CD4-positive, alpha-beta T cell treated with Interleukin-15 for 4 hours (primary cell): ENCODE data around the gene CACNA1C.

Experiments used
- DNase-seq: peaks from one replicate; pipeline ENCODE4 v3.0.0-alpha.2; 2020; ENCODE audit warnings: low spot score

The CACNA1C gene

DNA sequence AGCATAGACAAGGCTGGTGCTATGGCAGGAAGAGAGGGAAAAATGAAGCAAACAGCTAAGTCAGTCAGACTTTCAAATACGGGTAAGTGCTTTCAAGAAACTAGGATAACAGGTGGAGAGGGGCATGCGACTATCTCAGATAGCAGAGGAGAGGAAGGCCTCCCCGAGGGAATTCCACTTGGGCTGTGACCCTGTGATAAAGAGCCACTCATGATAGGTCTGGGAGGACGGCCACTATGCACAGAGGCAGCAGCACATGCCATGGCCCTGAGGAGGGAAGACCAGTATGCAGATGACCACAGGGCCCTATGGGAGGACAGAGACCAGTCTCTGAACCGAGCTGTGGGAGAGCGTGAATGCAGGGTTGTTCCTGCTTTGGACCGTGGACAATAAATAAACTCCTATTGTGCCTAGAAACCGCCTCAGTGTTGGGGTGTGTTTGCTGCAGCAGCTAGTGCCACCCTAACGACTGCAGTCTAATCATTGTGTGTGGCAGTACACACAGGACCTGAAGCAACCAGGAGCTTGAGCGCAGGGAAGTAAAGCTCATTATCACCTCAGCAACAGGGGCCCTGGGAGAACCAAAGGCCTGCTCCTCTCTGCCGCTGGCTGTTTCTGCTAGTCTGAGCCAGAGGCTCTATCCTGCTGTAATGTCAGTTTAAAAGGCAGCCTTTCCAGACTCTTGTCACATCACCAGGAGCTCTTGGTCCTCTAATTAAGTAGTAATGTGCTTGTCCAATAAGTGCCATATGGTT, 119.1 kb downstream of the CACNA1C start:
- no peak for DNase-seq

DNA sequence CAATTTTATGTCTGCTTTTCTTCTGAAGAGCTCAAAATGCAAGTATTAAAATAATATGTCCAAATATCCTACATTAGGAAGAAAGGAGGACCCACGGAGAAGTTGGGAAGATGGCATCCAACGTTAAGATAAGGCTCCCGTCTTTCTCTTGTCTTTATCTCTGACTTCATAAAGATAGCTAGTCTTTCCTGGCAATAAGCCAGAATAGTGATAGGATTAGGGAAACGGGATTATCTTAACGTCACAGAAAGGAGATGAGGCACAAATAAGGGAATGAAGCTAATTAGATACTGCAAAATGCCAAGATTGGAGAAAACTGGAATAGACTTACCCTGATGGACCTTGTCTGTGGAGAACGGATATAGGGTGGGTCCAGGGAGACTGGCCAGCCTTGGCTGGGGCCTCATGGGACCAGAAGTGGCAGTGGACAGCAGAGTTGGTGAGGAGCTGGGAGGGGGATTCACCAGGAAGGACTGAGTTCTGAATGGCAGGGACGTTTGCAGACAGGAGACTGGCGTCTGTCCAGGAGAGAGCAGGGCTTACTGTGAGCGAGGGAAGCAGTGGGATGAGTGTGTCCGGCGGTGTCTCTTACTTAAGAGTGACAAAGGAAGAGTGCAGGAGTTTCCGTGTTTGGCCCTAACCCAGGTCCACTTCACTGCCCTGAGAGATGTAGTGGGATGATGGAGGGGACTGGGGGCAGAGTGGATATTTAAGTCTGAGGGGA, 119.9 kb downstream of the CACNA1C start:
- no peak for DNase-seq

DNA sequence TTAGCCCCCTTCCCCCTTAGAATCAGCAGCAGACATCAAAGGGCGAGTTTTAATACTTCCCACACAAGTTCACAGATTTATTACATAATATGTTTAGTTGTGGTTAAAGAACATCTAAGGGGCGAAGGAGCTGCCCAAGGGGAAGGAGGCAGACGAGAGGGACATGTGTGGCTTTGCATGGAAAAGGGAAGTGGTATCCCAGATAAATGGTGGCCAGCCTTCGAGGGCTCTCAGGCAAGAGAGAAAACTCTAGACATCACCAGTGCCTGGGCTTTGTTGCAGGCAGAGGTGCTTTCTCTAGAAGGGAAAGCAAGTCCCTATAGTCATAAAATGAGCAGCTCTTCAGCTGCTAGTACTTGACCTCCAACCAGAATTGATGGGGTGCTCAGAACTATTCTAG, 121.2 kb downstream of the CACNA1C start:
- DNase-seq: no peak

DNA sequence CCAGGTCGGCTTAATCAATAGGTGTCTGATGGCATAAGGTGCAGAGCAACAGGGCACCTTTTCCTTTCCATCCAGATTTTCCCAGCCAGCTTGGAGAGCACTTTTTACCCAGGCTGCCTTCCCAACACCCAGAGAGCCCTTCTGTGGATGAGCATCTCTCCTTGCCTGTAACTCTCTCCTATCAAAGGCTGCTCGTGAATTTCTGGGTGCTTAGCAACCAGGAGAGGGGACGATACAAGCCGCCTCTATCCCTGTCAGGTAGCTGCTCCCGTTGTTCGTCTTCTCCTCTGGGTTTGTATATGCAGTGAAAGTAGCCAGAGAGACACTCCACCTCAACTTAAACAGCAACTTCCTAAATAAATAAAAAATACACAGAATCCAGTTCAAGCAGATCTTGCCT, 124.2 kb downstream of the CACNA1C start:
- no peak for DNase-seq

DNA sequence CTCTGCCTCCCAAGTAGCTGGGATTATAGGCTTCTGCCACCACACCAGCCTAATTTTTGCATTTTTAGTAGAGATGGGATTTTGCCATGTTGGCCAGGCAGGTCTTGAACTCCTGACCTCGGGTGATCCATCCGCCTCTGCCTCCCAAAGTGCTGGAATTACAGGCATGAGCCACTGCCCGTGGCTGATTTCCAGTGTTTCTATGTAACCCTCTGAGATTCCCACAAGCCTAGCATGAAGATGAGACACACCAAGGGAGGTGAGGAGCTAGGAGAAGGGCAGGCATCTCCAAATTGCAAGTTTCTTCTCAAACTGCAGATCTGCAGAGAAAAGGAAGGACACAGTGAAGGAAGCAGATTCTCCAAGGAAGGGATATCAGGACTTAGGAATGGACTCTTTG, 125.0 kb downstream of the CACNA1C start:
- DNase-seq: no peak

DNA sequence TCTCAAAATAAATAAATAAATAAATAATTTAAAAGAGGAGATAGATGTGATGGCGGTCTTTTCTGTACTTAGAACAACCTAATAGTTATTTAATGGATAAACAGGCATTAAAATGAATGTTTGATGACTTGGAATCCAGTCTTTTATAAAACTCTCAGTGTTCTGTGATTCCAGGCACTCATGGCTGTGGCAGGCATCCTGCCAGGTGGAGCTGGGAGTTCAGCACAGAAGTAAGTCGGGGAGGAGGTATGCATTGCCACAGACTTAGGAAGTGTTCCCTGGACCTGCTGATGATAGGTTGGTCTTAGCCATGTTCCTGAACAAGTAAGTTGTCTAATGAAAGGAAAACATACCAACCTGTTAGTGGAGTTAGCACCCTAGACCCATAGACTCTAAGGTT, 126.3 kb downstream of the CACNA1C start:
- no peak for DNase-seq

DNA sequence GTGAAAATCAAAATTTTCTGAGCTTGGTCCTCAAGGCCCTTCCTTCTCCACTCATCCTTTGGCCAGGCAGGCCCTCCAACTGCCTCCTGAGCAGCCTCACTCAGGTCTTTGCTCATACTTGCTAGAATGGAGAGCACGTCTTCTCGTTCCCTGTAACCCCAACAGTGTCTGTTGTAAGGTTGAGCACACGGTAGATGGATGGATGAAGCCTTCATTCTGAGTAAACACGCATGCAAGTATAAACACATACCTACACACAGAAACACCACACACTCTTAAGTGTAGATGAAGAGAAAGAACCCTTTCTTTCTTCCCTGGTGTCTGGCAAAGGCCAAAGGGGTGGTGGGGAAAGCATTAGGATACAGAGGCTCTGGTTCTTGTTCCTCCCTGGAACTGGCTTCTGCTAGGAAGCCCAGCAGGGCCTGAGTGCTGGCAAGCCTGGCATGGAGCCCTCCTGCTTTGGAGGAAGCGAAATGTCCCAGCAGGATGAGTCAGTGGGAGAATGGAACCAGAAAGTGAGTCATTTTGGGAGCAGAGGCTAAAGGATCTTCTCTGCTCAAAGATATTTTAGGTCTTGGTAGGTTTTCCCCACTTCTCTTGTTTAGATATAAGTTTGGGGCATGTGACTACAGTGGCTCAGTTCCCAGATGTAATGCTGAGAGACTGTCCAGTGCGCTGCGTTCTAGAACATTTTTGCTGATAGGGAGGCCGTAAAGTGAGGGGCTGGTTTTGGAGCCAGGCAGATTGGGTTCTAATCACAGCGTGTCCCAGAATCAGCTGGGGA, 127.4 kb downstream of the CACNA1C start:
- DNase-seq: no peak

DNA sequence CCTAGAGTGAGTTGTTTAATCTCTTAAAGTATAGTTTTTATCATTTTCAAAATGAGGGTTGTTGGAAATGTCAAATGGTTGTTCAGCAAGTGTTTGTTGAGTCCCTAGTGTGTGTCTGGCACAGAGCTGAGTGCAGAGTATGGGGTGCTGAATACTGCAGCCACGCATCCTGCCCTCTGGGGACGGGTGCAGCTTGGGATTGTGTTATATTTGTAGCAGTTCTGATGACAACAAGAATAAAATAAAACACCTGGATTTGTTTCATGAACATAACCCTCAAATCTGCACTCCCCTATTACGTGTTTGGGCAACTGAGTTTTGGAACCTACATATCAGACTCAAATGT, 127.9 kb downstream of the CACNA1C start:
- no peak for DNase-seq

DNA sequence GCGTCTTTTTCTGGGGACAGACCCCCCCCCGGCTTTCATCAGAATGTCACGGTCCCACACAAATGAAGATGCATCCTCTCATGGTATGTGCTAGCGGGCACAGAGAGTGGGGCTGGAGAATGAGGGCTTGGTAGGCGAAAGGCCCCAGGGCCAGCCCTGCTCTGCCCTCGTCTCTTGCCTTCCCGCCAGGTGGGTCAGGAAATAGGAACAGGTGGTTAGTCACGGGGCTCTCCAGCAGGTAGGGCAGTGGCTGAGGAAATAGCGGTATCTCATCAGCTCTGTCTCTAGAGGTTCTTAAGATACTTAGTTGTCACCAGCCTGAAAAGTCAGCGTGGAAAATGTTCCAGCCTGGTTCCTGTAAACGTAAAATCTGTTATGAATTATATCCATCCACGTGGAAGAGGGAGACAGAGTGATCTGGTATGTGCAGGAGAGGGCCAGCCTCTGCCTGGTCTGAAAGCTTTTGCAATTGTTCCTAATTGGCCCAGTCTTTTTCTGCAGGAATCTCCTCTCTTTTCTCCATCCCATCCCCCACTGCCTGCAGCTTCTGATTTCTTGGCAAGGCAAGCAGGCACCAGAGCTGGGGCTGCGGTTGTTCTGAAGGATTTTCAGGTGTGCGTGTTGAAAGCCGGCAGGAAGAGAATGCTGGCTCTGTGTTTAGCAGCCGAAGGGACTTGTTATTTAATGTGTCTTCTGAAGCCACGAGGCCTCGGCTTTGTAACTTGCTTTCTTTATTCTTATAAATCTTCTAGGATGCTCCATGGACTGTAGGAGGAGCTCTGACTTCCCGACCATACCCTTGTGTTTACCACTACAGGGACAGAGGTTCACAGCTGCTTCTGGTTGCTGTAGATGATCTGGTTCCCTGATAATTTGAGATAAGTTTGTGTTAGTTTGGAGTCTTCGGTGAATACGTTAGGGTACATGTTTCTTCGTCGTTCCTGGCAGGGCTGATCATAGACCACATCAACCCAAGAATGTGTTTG, 131.1 kb downstream of the CACNA1C start:
- DNase-seq: no peak

DNA sequence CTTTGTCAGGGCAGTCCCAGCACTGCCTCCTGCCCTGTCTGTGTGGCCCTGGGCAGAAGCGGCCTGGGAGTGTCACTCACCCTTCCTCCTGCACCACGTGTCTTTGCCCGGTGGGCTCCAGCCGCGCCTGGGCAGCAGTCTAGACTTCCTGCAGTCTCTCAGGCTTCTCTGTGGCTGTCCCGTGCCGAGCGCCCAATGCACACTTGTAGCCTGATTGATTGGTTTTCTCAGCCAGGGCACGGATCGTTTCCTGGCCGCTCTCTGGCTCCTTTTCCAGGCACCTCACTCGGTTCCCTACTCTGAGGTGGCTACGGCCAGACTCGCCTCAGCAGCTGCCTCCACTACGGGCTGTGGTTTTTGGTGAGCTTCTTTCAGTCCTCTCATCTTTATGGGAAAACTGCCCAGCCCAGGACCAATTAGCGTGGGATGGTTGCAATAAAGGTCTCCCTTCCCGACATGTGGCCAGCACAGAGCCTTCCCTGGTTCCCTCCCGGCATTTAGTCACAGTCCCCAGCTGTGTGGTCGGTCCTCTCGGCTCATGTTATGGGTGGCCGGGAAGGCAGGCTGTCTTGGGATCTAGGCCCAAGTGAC, 133.1 kb downstream of the CACNA1C start:
- DNase-seq: no peak

DNA sequence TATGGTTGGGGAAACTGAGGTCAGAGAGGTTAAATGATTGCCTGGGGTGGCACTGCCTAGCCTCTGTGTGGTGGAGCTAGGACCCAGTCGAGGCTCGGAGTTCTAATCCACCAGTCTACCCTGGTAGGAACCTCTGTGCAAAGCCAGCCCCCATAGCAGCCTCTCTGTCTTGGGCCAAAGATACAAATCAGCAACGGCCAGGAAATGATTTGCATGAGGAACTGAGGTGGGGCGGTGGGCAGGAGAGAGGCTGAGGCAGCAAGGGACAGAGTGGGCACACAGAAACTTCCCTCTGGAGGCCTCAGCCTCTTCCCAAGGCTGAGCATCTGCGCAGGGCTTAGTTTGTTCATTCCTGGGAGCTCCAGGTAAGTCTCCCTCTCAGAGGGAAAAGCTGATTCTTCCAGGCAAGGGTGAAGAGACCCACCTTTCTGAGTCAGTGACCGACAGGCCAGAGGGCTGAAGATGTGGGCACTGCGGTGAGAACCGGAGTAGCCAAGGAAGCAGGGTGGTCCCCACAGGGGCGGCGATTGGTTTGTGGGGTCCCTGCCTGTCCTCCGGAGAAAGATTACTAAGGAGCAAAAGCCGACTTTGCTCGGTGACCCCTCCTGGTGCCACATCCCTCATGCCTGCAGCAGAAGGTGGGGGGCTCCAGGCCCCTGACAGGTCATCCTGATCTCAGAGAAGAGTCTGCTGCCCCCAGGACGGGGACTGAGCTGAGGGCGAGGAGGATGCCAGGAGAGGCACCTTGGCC, 134.6 kb downstream of the CACNA1C start:
- DNase-seq: no peak

DNA sequence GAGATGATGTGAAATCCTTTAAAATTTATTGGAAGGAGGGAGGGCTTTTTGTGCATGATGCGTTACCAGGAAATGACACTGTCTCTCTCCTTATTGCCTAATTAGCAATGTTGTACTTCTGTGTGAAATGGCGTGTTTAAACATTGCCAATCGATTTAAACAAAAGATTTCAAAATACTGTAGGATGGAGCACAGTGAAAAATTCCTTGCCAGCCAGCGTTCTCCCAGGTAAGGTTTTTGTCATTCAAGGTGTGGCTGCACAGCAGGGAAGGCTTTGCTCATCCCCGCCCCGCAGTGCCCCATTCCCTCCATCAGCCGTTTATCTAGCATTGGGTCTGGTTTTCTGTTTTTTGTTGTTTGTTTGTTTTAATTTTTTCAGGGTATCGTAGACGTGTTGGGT, 137.3 kb downstream of the CACNA1C start:
- DNase-seq: no peak

DNA sequence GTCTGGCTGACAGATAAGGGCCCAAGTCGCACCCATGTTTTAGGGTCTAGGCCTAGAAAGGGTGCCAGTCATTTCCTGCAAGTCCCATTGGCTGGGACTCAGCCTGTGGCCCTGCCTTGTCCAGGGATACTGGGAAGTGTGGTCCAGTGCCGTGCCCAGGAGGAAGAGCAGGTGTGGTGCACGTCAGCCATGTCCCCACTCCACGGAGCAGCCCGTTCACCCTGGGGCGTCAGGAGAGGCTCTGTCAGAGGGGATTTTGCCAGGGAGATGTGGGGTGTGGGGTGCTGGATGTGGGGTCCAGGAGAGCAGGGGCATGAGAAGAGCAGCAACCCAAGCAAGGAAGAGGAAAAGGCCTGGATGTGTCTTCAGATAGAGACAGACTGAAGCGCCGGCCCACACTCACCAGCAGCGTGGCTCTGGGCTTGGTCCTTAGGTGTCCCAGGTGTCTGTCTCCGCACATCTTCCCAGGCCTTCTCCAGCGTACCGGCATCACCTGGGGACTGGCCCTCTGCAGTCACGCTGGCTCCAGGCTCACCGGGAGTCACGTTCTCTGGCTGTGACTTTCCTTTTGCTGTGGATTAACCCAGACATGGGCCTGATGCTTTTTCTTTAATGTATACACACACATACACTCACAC, 138.2 kb downstream of the CACNA1C start:
- no peak for DNase-seq

DNA sequence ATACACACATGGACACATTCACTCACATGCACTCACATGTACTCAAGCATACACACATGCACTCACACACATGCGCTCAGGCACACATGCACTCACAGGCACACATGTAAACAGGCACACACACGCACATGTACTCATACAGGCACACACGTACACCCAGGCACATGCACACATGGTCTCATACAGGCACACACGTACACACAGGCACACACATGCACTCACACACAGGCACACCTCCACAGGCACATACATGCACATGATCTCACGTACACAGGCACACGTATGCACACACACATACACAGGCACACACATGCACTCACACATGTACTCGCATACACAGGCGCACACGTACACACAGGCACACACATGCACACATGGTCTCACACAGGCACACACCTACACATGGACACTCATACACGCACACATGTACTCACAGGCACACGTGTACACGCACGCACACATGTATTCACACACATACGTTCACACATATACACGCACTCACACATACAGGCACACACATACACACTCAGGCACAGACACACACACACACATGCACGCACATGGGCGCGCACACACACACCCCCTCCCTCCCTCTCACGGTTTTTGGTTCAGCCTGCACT, 138.9 kb downstream of the CACNA1C start:
- DNase-seq: no peak

DNA sequence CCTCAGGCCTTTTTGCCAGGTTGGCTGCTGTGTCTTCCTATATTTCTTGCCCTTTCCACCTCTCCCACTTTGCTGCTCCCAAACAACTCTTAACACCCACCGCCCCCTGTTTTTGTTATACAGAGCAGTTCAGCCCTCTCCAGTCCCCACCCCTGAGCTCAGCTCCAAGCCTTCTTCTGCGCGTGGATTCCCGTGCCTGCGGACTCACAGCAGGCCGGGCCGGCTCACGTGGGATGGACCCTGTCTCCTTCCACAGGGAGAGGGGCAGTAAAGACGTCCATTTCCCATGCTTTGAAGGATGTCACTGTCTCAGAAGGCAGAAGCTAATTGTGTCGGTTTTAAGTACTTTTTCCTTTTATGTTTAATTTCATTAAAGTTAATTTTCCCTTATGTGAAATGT, 139.4 kb downstream of the CACNA1C start:
- no peak for DNase-seq

DNA sequence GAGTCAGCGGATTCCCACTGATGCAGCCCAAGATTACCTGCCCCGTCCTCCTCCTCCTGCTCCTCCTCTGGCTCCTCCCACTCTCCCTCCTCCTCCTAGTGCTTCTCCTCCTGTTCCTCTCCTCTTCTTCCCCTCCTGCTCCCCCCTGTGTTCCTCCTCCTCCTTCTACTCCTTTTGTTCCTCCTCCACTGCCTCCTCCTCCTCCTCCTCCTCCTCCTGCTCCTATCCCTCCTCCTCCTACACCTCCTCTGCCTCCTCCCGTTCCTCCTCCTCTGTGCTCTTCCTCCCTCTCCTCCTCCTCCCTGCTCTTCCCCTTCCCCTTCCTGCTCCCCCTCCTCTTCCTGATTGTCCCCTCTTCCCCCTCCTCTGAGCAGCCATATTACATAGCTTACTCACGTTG, 141.3 kb downstream of the CACNA1C start:
- no peak for DNase-seq

DNA sequence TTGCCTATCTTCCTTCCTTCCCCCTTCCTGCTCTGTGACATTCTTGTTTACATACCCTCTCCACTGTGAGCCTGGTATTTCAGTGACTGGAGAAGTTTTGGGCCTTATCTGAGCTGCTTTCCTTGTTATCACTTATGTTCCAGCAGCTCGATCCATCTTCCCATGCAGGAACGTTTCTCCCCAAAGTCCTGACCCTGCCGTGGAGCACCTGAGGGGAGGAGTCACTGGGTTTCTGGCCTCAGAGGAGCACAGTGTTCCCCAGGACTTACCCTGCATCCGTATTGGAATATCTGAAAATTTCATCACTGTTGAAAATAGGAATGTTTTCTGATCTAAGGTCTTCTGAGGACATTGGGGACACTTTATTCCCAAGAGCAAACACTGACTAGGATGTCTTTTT, 141.8 kb downstream of the CACNA1C start:
- DNase-seq: no peak

DNA sequence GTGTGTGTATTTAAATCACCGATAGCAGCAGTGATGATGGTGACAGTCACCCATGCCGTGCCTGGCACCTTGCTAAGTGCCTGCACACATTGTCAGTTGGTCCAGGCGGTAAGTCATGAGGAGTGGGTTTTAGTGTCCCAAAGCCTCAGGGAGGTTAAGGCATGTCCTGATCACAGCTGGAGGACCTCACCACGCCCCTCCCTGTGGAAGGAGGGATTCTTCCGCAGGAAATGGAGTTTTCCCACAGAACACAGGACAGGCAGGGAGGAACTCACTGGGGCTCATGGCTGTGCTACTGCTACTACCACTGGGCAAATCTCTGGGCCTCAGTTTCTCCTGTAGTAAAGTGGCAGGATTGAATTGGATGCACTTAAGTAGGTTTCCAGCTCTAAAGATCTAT, 142.3 kb downstream of the CACNA1C start:
- no peak for DNase-seq

DNA sequence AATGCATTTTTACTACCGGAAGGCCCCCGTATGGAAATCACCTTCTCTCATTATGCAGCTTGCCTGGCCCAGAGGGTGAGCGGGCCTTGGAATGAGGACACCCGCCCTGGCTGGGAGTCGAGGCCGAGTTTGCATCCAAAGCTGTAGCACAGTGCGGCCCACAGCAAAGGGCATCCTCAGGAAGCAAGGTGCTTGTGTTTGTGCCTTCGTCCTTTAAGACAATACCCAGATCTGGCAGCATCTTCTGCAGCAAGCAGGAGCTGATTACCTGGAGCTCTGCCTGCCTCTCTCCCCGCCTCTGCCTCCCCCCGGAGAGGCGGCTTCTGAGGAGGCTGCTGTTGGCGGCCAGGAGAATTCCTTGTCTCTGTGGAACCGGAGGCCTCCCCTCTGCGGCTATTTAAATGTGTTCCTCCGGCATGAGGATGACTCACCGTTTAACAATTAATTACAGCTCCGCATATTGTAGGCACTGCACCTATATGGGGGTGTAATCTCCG, 145.3 kb downstream of the CACNA1C start:
- no peak for DNase-seq

DNA sequence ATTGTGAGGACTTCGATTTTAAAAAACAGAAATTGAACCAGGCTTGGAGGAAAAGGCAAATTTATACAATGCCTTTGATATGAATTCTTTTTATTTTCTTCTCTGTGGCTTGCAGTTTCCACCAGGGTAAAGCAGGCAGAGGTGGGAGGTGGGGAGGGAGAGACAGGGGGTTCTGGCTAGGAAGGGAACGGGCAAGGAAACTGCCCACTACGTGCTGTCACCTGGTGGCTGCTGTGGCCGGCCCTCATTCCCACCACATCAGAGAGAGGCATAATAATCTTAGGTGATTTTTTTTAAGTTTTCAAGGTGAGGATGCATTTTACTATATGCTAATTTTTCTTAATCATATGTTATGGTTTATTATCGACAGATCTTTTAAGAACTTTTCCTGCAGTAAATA, 145.8 kb downstream of the CACNA1C start:
- no peak for DNase-seq
